Cerebellar cortex (tissue), 1 donor: Measurements from ENCODE around the gene SLC35F5.
"Not testable (repeated sequence)": the region's sequence is repeated elsewhere in the genome, so short reads cannot be mapped to it uniquely, and the experiment has no call there.

Experiments
- DNase-seq: peaks from one replicate; pipeline ENCODE4 v3.0.0-alpha.2; 2015; ENCODE audit warnings: low spot score

The SLC35F5 gene

DNA sequence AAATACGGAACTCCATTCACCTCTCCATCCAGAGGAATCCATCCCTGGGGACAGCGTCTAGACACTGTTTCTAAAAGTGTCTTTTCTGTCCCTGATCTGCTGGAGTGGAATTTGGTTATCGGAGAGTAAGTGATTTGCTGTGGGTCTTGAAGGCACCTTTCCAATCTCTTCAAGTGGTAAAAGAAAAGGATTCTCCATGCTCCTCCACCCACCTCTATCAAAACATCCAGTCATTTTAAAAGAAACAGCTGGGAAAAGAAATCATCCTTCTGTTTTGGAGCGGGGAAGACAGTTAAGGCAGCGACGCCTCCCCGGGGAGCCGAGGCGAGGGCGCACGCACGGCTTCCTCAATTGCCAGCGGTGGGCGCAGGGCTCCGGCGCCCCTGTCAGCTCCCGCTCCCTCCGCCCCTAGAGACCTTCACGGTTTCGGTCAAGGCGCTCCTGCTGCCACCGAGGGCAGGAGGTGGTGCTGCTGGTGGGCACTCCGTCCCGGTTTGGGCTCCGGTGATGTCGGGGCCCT lies 547 bp downstream of the SLC35F5 start:
- peak; percentile 35 for DNase-seq

DNA sequence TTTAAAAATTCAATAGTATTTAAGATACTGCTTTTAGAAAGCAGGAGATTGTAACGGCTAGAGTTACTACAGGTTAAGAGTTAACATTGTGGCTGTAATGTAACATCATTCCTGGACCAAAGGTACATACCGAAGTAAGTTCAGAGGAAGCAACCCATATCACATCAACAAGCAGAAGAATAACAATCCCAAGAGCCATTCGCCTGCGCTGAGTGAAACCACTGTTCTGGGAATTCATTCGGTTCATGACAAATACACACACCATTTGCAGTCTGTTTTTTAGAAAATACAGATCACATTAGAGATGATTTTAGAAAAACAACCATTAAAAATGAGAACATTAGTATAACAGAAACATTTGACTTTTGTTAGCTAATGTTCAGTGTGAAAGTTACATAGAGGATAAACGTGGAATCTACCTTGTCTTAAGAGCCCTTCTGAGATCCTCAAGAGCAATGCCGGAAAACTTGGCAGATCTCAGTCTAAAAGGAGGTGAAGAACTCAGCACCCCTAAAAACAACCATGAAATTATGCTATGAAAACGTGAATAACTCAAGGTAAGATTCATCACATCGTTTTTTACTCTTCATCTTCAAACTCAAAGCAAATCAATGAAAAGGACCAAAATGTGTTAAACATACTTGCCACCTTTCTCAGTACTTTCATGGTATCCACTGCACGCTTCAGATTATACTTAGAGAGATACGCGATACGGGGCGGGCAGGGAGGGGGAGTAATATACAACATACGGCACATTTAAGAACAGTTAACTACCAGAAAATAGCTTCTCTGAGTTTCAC lies 1.2 kb downstream of the SLC35F5 start:
- peak; percentile 13 for DNase-seq

DNA sequence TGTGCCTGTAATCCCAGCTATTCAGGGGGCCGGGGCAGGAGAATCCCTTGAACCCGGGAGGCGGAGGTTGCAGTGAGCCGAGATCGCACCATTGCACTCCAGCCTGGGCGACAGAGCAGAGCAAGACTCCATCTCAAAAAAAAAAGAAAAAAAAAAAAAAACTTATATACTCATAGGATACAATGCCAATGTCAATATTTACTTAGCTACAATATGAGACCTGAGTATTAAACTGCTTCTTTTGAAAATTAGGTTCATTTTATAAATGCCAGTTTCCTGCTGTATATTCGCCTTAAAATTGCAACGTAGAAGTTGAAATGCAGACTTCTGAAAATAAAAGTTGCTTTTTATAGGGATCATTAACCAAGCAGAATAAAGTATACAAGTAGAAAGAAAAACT lies 2.3 kb downstream of the SLC35F5 start:
- DNase-seq = no peak

DNA sequence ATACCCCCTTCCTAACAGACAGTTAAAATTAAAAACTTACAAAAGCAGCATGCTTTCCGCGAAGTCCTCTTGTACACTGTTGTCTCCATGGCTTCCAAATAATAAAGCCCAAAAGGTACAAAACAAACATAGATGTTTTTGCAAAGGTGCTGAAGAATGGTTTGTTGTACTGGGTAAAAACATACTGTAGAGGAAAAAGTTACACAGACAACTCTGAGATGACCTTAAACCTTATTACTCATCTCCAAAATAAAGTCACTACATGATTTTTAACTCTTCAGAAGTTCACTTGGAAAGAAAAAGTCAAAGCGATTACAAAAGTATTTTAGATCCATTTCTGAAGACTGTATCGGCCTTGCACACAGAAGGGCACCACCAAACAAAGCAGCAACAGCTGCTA lies 6.1 kb downstream of the SLC35F5 start:
- no peak for DNase-seq

DNA sequence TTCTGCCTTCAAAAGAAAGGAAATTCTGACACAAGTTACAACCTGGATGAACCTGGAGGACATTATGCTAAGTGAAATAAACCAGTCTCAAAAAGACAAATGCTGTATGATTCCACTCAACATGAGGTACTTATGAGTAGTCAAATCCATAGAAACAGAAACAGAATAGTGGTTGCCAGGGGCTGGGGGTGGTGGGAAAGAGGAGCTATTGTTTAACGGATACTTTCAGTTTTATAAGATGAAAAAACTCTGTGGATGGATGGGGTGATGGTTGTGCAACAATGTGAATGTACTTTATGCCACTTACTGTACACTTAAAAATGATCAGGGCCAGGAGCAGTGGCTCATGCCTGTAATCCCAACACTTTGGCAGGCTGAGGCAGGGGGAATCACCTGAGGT lies 15.4 kb downstream of the SLC35F5 start:
- DNase-seq = no peak

DNA sequence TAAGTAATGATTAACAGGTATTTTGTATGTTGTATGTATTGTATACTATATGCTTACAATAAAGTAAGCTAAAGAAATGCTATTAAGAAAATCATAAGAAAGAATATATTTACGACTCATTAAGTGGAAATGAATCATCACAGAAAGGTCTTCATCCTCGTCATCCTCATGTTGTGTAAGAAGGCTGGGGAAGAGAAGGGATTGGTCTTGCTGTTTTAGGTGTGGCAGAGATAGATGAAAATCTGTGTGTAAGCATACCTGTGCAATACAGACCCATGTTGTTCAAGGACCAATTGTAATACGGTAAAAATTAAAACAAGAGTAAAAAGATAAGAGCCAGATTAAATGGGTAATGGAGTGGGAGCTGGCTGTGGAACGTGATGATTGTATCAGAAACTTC lies 16.6 kb downstream of the SLC35F5 start:
- no peak for DNase-seq

DNA sequence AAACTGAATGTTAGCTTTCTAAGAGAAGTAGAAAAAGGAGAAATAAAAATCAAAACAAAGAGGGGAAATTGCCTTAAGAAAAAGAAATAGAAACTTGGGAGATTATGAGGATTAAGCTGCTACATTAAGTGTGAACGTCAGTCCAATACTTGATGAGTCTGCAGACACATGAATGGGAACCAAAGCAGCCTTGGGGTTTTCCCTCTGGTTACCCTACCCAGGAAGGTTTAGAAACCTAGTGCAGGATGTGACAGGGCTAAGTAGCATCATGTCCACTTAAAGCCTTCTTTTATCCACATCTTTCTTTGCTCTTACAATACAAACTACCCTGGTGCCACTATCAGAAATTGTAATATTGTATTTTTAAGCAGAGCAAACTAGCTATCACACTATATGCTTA lies 22.3 kb downstream of the SLC35F5 start:
- DNase-seq = no peak

DNA sequence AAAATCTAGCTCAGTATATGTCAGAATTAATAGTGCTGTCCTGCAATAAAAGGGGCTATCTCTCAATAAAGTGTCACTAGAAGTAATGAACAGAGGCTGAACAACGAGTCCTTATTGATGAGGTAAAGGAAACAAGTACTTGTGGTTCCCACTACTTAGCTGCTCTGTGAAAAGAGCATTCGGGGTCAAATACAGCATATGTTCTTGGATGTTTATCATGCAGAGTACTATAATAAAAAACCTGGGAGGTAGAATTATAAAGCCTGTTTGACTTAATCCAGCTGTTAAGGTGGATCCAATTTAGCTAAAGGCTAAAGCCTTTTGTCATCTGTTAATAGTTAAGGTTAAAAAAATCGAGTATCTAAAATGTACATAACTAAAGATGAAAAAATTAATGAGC lies 32.4 kb downstream of the SLC35F5 start:
- DNase-seq = no peak

DNA sequence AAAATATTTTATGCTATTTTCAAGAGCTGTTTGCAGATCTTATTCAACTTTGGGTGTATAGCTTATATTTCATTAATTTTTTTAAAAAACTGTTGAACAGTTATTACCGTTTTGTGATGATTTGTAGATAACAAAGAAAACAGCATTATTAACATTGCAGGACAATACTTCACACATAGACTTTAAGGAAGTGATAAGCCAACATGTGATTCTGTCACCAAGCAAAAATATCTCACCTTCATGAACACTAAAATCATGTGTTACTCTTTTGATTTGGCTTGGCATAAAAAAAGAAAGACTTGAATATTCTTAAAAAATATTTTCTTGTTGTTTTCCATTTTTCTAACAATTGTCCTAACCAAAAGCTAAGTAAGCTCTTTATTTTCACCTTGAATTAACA lies 33.0 kb downstream of the SLC35F5 start:
- DNase-seq = no peak

DNA sequence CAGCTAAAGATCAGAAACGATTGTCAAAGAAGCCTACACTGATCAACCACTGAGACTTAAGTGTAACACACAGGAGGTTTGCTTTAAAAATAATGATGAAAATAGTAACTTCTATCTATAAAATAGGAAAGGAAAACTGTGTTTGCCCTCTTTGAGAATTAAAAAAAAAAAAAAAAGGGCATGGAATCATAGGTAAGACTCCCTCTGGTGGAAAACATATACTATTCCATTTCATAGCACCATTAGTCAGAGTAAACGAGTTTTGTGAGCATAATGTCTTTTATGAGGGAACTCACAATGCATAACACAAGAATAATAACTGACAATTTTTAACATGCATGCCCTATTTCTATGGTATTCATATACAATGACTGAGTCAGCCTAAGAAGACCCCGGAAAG lies 36.3 kb downstream of the SLC35F5 start:
- no peak for DNase-seq

DNA sequence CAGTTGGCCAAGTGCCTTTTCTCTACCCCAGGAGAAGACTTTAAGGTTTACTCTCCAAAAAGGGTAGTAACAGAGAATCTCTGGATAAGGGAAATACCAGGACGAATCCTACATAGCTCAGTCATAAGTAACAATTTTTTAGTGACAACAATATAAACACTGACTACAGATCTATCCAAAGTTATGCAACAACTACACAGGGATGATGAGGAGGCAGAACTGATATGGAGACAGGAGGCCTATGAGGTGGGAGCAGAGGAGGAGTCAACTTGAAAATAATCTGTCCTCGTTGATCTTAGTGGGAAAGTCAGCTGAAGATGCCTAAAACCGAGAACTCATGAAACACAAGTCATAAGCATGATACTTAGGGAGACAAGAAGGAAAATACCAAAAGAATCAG lies 40.2 kb downstream of the SLC35F5 start:
- DNase-seq = no peak

DNA sequence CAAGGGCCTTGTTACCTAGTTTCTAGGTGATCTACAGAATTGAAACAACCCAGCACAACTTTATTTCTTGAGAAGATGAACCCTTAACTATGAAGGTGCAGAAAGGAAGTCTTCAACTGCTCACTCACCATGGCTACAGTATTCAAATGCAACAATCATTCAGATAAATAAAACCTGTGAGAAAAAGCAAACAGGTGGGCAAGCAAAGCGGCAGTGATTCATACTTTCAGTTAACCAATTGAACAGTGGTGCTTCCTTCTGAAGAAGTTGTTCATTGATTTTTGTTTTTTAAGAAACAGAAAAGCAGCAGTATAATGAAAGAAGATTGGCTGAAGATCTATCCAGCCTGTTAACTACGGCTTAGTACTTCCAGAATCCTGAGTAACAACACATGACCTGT lies 43.5 kb downstream of the SLC35F5 start:
- peak; percentile 27 for DNase-seq

DNA sequence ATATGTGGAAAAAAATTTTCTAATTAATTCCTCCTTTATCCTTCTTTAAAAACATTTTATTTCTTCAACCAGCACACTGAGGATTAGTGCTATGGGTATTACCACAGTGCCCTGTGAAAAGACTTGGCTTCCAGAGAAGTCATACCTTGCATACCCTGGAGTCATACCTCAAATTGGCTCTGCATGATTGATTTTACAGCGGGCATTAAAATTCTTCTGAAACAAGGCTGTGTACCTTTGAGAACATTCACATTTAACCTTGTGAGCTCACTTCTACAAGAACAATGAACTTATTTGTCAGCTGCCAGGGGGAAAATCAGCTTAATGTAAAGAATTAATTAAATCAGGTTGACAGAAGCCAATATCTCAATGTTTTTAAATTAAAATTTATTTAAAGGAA lies 44.6 kb downstream of the SLC35F5 start:
- peak; percentile 77 for DNase-seq

DNA sequence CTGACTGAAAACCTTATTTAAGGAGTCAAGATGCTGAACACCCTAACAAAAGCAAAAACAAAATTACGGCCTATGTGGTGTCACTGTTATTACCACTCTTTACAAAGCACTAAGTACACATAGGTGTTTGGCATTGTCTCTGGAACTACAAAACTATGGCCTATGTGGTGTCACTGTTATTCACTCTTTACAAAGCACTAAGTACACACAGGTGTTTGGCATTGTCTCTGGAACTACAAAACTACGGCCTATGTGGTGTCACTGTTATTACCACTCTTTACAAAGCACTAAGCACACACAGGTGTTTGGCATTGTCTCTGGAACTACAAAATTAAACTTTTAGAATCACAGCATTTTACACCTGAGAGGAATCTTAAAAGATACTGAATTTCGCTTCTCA lies 47.4 kb downstream of the SLC35F5 start:
- no peak for DNase-seq

DNA sequence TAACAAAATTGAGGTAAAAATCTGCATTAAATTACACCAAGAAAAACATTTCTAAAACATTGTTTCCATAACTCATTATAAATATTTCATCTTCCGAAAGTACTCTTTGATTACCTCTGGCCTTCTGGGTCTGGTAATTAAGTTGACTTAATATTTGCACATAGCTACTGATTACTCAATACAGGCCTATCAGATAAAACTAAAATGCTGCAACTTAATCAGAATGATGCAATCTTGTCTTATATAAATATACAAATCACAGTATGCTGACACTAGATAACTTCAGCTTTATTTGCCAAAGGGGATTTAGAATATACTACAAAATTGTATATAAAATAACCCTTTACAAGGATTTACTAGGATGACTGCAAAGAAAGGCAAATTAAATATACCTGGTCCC lies 49.3 kb downstream of the SLC35F5 start:
- DNase-seq = no peak

DNA sequence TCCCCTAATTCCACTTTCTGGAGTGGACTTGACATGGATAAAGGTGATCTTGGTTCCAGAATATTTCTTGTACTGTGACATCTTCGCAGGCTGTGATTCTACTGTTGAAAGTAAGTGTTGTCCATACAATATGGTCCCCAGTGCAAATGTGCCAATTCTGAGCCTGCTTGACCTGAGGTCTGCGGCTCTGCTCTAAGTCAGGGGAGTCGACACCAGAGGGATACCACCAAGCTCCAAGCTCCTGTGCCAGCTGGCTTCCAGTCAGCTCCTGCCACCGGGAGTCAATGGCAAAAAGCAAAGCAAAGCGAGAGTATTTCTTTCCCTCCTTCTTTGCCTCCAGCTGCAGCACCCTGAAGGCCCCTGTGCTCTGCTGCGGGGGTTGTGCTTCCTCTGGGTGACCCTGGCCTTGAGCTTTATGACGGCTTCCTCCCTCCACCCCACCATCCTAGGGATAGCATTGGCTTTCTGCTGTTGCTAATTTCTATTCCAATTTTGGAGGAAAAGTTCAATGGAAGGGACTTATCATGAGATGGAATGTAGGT lies 50.4 kb downstream of the SLC35F5 start:
- DNase-seq = peak; percentile 27

DNA sequence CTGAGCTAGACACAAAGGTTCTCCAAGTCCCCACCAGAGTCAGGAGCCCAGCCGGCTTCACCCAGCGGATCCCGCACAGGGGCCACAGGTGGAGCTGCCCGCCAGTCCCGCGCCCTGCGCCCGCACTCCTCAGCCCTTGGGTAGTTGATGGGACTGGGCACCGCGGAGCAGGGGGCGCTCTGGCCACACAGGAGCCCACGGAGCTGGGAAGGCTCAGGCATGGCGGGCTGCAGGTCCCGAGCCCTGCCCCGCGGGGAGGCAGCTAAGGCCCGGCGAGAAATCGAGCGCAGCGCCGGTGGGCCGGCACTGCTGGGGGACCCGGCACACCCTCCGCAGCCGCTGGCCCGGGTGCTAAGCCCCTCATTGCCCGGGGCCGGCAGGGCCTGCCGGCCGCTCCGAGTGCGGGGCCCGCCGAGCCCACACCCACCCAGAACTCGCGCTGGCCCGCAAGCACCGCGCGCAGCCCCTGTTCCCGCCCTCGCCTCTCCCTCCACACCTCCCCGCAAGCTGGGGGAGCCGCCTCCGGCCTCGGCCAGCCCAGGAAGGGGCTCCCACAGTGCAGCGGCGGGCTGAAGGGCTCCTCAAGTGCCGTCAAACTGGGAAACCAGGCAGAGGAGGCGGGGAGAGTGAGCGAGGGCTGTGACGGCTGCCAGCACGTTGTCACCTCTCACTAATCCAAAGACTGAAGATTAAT lies 52.0 kb downstream of the SLC35F5 start:
- not testable (repeated sequence) for DNase-seq

DNA sequence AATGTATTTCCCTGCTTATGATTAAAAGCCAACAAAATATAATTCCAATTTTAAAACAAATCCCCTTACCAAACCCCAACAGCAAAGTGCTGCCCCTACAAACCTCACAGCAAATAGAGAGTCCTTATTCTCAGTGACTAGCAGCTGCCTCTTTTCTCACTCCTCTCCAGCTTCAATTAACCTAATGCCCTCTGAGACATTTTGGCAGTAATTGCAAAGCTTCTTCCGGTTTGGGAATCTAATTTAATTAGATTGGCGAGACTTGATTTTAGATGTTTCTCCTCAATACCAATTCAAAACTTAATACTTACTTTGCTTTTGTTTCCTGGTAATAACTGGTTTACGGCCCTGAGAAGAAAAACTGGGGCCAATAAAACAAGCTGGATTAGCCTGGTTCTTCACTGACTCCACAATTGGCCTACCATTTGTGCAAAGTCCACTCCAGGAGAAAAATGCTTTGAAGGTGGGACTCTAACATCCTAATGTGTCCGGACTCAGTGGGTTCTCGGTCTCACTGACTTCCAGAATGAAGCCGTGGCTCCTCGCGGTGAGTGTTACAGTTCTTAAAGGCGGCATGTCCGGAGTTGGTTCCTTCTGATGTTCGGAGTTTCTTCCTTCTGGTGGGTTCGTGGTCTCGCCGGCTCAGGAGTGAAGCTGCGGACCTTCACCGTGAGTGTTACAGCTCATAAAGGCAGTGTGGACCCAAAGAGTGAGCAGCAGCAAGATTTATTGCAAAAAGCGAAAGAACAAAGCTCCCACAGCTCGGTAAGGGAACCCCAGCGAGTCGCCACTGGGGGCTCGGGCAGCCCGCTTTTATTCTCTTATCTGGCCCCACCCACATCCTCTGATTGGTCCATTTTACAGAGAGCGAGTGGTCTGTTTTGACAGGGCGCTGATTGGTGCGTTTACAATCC lies 52.8 kb downstream of the SLC35F5 start:
- peak; percentile 44 for DNase-seq

DNA sequence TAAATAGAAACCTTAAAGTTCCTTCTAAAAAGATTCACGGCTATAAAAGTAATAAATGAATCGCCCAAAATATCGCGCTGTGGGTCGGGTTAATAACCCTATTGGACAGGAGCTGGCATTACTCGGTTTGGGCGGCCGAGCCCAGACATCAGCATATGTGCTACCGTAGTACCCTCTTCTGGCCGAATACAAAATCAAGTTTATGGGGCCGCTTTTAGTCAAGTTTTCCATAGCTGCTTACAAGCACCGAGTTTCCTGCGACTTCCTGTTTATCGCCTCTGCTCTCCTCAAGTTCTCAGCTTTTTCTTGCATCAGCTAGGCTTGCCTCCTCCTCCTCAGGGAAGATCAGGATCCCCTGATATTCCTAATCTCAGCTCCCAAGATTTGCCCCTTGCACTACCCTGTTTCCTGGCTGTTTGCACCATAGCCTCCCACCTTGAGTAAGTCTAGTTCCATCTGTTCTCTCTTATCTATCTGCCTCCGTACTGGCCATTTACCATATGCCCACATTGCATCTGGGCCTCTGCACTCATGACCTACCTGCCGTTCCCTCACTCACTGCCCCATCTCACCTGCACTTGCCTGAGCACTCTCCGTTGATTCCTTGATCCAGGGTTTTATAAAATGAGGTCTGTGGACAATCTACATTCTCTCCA lies 56.1 kb downstream of the SLC35F5 start:
- DNase-seq = peak; percentile 22

DNA sequence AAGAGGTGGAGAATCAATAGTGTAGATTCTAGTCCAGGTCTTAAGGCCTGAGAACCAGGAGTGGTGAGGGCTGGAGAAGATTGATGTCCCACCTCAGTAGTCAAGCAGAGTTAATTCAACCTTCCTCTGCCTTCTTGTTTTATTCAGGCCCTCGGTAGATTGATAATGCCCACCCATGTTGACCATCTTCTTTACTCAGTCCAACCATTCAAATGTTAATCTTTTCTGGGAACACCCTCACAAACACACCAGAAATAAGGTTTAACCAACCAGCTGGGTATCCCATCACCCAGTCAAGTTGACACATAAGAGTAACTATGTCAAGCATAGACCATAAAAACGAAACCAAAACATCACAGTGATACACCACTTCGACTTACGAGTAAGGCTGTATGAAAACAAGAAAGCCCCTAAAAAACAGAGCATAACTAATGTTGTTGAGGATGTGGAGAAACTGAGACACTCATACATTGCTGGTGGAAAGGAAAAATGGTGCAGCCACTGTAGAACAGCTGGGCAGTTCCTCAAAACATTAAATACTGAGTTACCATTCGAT lies 57.5 kb downstream of the SLC35F5 start:
- no peak for DNase-seq

DNA sequence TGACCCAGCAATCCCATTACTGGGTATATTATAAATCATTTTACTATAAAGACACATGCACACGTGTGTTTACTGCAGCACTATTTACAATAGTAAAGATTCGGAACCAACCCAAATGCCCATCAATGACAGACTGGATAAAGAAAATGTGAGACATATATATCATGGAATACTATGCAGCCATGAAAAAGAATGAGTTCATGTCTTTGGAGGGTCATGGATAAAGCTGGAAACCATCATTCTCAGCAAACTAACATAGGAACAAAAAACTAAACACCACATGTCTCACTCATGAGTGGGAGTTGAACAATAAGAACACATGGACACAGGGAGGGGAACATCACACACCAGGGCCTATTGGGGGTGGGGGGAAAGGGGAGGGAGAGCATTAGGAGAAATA lies 58.2 kb downstream of the SLC35F5 start:
- not testable (repeated sequence) for DNase-seq
